TTC549 (cell line): ENCODE results near the gene PCDHA11.
"Not testable (repeated sequence)": the region's sequence is repeated elsewhere in the genome, so short reads cannot be mapped to it uniquely, and the experiment has no call there.

ENCODE experiments used
- FAIRE-seq: peaks from 2 replicates; lab custom pipeline; 2012; peaks lifted over from hg19 to GRCh38; lab: Jason Lieb, UNC

Gene PCDHA11

DNA sequence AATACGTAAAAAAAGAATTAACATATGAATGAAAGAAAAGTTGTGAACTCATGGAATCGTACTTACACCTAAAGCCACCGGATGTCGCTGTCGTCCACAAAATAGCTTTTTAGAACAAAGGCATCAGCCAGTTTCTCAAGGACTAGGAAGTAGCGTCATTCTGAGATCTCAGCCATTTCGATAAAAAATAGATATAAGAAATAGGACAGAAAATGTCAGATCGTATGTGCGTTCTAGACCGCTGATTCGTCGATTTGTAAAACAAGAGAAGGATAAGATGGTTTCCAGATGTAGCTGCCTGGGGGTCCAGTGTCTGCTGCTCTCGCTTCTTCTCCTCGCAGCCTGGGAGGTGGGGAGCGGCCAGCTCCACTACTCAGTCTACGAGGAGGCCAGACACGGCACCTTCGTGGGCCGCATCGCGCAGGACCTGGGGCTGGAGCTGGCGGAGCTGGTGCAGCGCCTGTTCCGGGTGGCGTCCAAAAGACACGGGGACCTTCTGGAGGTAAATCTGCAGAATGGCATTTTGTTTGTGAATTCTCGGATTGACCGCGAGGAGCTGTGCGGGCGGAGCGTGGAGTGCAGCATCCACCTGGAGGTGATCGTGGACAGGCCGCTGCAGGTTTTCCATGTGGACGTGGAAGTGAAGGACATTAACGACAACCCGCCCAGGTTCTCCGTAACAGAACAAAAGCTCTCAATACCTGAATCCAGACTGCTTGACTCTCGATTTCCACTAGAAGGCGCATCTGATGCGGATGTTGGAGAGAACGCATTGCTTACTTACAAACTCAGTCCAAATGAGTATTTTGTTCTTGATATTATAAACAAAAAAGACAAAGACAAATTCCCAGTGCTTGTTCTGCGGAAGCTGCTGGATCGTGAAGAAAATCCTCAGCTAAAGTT is 12.7 kb upstream of the PCDHA11 start, which contains the start of gene PCDHA10:
PCDHA10 (plus strand) TSS at position 126 of the 903 bp plus-strand sequence; CDS start at position 278, 152 bp downstream.
- FAIRE-seq, result peak; percentile 88

DNA sequence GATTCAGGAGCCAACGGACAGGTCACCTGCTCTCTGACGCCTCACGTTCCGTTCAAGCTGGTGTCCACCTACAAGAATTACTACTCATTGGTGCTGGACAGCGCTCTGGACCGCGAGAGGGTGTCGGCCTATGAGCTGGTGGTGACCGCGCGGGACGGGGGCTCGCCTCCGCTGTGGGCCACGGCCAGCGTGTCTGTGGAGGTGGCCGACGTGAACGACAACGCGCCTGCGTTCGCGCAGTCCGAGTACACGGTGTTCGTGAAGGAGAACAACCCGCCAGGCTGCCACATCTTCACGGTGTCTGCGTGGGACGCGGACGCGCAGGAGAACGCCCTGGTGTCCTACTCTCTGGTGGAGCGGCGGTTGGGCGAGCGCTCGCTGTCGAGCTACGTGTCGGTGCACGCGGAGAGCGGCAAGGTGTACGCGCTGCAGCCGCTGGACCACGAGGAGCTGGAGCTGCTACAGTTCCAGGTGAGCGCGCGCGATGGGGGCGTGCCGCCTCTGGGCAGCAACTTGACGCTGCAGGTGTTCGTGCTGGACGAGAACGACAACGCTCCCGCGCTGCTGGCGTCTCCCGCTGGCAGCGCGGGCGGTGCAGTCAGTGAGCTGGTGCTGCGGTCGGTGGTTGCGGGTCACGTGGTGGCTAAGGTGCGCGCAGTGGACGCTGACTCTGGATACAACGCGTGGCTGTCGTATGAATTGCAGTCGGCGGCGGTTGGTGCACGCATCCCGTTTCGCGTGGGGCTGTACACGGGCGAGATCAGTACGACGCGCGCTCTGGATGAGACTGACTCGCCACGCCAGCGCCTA is 11.4 kb upstream of the PCDHA11 start:
- no peak for FAIRE-seq

DNA sequence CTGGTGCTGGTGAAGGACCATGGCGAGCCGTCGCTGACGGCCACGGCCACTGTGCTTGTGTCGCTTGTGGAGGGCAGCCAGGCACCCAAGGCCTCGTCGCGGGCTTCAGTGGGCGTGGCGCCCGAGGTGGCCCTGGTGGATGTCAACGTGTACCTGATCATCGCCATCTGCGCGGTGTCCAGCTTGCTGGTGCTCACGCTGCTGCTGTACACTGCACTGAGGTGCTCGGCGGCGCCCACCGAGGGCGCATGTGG is 10.8 kb upstream of the PCDHA11 start:
- FAIRE-seq, result no peak

DNA sequence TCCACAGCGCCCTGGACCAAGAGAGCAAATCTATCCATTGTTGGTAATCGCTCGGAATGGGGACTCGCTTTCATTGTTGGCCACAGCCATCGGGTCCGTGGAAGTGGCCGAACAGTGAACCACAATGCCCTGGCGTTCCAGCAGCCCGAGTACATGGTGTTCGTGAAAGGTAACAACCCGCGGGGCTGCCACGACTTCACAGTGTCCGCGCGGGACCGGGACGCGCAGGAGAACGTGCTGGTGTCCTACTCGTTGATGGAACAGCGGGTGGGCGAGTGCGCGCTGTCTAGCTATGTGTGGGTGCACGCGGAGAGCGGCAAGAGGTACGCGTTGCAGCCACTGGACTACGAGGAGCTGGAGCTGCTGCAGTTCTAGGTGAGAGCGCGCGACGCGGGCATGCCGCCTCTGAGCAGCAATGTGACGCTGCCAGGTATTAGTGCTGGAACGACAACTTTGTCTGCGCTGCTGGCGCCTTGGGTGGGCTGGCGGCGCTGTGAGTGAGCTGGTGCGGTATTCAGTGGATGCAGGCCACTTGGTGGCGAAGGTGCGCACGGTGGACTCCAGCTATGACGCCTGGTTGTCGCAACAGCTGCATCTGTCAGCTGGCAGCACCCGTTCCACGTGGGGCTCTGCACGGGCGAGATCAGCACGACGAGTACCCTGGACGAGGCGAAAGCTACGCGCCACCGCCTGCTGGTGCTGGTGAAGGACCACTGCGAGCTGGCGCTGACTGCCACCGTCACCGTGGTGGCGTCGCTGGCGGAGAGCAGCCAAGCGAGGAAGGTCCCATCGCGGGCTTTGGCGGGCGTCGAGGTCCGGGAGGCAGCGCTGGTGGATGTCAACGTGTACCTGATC is 6.1 kb upstream of the PCDHA11 start:
- FAIRE-seq, result no peak

DNA sequence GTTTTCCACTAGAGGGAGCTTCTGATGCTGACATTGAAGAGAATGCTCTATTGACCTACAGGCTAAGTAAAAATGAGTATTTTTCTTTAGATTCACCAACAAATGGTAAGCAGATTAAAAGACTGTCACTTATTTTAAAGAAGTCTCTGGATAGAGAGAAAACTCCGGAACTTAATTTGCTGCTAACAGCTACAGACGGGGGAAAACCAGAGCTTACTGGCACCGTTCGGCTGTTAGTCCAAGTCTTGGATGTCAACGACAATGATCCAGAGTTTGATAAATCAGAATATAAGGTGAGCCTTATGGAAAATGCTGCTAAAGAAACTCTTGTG is 764 bp downstream of the PCDHA11 start:
- peak; percentile 32 for FAIRE-seq

DNA sequence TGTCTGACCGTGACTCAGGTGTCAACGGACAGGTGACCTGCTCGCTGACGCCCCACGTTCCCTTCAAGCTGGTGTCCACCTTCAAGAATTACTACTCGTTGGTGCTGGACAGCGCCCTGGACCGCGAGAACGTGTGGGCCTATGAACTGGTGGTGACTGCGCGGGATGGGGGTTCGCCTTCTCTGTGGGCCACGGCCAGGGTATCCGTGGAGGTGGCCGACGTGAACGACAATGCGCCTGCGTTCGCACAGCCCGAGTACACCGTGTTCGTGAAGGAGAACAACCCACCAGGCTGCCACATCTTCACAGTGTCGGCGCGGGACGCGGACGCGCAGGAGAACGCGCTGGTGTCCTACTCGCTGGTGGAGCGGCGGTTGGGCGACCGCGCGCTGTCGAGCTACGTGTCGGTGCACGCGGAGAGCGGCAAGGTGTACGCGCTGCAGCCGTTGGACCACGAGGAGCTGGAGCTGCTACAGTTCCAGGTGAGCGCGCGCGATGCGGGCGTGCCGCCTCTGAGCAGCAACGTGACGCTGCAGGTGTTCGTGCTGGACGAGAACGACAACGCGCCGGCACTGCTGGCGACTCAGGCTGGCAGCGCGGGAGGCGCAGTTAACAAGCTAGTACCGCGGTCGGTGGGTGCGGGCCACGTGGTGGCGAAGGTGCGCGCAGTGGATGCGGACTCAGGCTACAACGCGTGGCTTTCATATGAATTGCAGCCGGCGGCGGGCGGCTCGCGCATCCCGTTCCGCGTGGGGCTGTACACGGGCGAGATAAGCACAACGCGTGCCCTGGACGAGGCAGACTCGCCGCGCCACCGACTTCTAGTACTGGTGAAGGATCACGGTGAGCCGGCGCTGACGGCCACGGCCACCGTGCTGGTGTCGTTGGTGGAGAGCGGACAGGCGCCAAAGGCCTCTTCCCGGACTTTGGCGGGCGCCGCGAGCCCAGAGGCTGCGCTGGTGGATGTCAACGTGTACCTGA is 1.8 kb downstream of the PCDHA11 start:
- FAIRE-seq, result no peak

DNA sequence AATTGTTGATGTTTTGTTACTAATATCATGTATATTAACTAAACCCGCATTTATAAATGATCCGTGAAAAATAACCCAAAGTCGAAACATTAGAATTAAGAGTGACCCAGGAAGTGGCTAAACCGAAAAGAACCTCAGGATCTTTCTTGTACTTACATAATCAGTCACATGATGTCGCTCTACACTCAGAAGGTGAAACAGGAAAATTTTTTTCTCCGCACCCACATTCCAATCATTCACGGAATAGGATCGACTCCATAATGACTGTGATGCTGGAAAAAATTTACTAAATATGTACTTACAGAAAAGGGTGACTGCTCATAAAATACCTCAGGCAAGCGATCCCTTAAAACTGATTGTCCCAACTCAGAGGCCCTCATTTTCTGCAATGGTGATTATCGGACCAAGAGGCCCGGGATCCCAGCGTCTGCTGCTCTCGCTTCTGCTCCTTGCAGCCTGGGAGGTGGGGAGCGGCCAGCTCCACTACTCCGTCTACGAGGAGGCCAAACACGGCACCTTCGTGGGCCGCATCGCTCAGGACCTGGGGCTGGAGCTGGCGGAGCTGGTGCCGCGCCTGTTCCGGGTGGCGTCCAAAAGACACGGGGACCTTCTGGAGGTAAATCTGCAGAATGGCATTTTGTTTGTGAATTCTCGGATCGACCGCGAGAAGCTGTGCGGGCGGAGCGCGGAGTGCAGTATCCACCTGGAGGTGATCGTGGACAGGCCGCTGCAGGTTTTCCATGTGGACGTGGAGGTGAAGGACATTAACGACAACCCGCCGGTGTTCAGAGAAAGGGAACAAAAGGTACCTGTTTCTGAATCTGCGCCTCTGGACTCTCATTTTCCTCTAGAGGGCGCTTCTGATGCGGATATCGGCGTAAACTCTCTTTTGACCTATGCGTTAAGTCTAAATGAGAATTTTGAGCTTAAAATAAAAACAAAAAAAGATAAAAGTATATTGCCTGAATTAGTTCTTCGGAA is 6.6 kb downstream of the PCDHA11 start, which contains the start of gene PCDHA12:
PCDHA12 (plus strand) TSS at position 224 of the 981 bp plus-strand sequence; CDS start at position 389, 165 bp downstream.
- peak; percentile 47 for FAIRE-seq

DNA sequence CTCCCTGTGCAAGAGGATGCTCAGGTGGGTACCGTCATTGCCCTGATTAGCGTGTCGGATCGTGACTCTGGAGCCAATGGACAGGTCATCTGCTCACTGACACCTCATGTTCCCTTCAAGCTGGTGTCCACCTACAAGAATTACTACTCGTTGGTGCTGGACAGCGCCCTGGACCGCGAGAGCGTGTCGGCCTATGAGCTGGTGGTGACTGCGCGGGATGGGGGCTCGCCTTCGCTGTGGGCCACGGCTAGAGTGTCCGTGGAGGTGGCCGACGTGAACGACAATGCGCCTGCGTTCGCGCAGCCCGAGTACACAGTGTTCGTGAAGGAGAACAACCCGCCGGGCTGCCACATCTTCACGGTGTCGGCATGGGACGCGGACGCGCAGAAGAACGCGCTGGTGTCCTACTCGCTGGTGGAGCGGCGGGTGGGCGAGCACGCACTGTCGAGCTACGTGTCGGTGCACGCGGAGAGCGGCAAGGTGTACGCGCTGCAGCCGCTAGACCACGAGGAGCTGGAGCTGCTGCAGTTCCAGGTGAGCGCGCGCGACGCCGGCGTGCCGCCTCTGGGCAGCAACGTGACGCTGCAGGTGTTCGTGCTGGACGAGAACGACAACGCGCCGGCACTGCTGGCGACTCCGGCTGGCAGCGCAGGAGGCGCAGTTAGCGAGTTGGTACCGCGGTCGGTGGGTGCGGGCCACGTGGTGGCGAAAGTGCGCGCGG is 7.9 kb downstream of the PCDHA11 start:
- FAIRE-seq, result not testable (repeated sequence)

DNA sequence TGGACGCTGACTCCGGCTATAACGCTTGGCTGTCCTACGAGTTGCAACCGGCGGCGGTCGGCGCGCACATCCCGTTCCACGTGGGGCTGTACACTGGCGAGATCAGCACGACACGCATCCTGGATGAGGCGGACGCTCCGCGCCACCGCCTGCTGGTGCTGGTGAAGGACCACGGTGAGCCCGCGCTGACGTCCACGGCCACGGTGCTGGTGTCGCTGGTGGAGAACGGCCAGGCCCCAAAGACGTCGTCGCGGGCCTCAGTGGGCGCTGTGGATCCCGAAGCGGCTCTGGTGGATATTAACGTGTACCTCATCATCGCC is 8.5 kb downstream of the PCDHA11 start:
- FAIRE-seq, result no peak

DNA sequence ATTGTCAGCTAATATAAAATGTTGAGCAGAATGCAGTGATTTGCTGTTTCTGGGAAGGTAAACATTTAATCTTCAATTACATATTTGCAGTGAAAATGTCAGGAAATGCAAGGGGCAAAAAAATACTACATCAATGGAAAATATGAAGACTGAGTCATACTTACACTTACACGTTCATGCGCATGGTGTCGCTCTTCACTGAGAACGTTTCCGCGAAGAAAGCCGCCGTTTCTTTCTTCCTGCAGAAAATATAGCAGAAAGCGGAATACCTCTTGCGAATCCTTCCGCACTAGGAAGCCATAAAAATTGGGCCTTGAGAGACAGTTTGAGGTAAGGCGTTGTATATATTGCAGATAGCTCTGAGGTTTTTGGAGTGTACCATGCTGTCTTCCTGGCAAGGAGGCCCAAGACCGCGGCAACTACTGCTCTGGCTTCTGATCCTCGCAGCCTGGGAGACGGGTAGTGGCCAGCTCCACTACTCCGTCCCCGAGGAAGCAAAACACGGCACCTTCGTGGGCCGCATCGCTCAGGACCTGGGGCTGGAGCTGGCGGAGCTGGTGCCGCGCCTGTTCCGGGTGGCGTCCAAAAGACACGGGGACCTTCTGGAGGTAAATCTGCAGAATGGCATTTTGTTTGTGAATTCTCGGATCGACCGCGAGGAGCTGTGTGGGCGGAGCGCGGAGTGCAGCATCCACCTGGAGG is 13.3 kb downstream of the PCDHA11 start, which contains the start of gene PCDHA13:
PCDHA13 (plus strand) TSS at position 236 of the 702 bp plus-strand sequence; CDS start at position 381, 145 bp downstream.
- no peak for FAIRE-seq

DNA sequence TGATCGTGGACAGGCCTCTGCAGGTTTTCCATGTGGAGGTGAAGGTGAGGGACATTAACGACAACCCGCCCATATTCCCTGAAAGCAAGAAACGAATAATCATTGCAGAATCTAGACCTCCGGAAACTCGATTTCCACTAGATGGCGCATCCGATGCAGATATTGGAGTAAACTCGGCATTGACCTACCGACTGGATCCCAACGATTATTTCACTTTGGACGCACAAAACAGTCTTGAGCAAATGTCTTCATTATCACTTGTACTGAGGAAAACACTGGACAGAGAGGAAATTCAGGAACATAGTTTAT is 13.8 kb downstream of the PCDHA11 start:
- no peak for FAIRE-seq

DNA sequence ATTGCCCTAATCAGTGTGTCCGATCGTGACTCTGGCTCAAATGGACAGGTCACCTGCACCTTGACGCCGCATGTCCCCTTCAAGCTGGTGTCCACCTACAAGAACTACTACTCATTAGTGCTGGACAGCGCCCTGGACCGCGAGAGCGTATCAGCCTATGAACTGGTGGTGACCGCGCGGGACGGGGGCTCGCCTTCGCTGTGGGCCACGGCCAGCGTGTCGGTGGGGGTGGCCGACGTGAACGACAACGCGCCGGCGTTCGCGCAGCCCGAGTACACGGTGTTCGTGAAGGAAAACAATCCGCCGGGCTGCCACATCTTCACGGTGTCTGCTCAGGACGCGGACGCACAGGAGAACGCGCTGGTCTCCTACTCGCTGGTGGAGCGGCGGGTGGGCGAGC is 14.6 kb downstream of the PCDHA11 start:
- no peak for FAIRE-seq

DNA sequence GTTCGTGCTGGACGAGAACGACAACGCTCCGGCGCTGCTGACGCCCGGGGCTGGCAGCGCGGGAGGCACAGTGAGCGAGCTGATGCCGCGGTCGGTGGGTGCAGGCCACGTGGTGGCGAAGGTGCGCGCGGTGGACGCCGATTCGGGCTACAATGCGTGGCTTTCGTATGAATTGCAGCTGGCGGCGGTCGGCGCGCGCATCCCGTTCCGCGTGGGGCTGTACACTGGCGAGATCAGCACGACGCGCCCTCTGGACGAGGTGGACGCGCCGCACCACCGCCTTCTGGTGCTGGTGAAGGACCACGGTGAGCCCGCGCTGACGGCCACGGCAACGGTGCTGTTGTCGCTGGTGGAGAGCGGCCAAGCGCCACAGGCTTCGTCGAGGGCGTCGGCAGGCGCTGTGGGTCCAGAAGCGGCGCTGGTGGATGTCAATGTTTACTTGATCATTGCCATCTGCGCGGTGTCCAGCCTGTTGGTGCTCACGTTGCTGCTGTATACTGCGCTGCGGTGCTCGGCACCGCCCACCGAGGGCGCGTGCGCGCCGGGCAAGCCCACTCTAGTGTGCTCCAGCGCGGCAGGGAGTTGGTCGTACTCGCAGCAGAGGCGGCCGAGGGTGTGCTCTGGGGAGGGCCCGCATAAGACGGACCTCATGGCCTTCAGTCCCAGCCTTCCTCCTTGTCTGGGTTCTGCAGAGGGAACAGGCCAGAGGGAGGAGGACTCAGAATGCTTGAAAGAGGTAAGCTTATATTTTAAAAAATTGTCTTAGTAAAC is 15.4 kb downstream of the PCDHA11 start:
- no peak for FAIRE-seq

DNA sequence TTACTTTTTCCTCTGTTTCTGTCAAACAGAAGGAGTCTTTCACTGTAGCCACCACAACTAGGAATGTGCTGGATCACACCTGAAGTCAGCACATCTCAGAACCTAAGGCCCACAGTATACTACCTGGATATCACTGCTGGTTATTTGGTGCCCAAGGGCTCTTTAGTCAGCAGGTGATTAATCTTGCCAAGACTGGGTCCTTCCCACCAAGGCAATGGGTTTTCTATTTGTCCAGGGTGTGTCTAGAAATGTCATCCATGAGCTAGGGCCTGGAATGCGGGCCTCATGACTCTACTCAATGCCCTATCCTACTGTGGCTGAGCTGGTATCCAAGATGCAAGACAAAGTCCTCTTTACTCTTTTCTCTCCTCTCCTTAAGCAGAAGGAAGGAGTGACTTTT is 47.6 kb downstream of the PCDHA11 start:
- no peak for FAIRE-seq
